HG02970 (cell line): ENCODE measurements around the gene CSF3.
"Not testable (repeated sequence)": the region's sequence is repeated elsewhere in the genome, so short reads cannot be mapped to it uniquely, and the experiment has no call there.

Experiments used
- ATAC-seq: cut with Tn5 transposase; IDR thresholded peaks from one replicate; pipeline ENCODE4 v1.9.1; 2021; ENCODE audit warnings: mild to moderate bottlenecking, moderate library complexity, moderate number of reproducible peaks; ENCODE audit not compliant: unreplicated experiment, low FRiP score

Gene CSF3

DNA sequence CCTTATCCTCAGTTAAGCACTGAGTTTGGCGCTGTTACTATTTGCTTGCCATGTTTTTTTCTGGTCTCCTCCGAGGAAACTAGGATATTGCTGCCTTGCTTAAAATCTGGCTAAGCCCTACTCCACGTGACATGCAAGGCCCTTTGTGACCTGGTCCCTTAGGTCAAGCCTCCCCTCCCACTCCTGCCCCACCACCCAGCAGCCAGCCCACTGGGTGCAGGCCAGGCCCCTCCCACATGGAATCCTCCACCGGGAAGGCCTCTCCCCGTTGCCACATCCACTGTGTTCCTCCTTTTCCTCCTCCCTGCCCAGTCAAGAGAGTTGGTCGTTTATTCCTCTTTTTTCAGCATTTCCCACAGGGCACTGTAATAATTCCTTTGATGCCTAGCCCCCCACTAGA, 18.4 kb upstream of the CSF3 start:
- no peak for ATAC-seq

DNA sequence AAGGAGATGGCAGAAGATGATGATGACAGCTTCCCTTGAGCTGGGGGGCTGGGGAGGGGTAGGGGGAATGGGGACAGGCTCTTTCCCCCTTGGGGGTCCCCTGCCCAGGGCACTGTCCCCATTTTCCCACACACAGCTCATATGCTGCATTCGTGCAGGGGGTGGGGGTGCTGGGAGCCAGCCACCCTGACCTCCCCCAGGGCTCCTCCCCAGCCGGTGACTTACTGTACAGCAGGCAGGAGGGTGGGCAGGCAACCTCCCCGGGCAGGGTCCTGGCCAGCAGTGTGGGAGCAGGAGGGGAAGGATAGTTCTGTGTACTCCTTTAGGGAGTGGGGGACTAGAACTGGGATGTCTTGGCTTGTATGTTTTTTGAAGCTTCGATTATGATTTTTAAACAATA, 17.7 kb upstream of the CSF3 start:
- no peak for ATAC-seq

DNA sequence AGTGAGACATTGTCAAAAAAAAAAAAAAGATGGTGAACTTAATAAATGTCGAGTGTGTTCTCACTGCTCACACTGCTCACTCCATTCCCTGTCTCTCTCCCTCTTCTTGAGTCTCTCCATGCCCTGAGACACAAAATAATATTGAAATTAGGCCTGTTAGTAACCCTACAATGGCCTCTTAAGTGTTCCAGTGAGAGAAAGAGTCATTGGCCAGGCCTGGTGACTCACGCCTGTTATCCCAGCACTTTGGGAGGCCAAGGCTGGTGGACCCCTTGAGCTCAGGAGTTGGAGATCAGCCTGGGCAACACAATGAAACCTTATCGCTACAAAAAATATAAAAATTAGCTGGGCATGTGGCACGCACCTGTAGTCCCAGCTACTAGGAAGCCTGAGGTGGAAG, 16.2 kb upstream of the CSF3 start:
- ATAC-seq: no peak

DNA sequence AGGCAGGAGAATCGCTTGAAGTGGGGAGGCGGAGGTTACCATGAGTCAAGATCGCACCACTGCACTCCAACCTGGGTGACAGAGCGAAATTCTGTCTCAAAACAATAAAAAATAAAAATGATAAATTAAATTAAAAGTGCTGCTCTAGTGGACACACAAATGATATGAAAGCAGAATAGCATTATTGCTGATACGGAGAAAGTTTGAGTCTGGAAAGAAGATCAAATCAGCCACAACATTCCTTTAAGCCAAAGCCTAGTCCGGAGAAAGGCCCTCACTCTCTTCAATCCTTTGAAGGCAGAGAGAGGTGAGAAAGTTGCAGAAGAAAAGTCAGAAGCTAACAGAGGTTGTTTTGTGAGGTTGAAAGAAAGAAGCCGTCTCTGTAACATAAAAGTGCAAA, 15.1 kb upstream of the CSF3 start:
- no peak for ATAC-seq

DNA sequence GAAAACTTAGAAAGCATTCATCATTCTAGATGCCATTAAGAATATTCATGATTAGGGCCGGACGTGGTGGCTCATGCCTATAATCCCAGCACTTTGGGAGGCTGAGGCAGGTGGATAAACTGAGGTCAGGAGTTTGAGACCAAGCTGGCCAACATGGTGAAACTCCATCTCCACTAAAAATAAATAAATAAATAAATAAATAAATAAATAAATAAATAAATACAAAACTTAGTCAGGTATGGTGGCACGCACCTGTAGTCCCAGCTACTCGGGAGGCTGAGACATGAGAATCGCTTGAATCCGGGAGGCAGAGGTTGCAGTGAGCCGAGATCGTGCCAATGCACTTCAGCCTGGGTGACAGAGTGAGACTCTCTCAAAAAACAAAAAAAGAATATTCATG, 13.9 kb upstream of the CSF3 start:
- ATAC-seq: not testable (repeated sequence)

DNA sequence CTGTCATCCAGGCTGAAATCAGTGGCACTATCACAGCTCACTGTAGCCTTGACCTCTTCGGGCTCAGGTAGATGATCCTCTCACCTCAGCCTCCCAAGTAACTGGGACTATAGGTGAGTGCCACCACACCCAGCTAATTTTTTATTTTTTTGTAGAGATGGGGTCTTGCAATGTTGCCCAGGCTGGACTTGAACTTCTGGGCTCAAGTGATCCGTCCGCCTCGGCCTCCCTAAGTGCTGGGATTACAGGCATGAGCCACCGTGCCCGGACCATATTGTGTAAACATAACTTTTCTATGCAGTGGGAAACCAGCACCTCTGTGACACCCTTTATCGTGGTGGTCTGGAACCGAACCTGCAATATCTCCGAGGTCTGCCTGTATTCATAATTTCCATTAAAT, 11.2 kb upstream of the CSF3 start:
- ATAC-seq: no peak

DNA sequence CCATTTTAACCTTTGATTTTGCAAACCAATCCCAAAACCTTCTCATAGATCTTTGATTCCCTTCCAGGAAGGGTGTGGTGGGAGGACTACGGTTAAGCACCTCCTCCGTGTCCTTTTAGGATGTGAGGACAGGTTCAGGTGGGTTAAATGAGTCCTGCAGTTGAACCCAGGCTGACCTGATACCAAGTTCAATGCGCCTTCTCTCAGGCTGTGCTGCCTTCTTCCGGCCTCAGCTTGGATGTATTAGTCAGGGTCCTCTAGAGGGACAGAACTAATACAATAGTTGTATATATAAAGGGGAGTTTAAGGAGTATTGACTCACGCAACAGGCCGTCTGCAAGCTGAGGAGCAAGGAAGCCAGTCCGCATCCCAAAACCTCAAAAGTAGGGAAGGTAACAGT, 10.5 kb upstream of the CSF3 start:
- ATAC-seq: no peak

DNA sequence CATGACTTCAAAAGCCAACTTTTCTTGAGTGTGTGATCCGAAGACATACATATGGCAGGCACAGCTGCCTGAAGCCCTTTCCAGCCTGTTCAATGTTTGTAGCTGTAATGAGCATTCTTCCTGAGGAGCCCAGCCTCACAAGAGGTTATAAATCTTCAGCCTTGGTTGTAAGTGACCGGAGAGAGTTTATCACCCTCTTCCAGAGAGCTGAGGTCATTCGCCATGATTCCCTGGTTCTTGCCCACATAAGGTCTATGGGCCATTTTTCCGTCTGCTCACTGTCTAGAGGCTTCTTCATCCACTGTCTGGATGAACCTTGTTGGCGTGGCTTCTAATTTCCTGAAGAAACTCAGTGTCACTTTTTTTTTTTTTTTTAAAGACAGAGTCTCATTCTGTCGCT, 9.7 kb upstream of the CSF3 start:
- no peak for ATAC-seq

DNA sequence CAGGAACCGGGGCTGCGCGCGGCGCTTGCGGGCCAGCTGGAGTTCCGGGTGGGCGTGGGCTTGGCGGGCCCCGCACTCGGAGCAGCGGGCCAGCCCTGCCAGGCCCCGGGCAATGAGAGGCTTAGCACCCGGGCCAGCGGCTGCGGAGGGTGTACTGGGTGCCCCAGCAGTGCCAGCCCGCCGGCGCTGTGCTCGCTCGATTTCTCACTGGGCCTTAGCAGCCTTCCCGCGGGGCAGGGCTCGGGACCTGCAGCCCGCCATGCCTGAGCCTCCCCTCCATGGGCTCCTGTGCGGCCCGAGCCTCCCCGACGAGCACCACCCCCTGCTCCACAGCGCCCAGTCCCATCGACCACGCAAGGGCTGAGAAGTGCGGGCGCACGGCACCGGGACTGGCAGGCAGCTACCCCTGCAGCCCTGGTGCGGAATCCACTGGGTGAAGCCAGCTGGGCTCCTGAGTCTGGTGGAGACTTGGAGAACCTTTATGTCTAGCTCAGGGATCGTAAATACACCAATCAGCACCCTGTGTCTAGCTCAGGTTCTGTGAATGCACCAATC, 4.2 kb upstream of the CSF3 start:
- not testable (repeated sequence) for ATAC-seq

DNA sequence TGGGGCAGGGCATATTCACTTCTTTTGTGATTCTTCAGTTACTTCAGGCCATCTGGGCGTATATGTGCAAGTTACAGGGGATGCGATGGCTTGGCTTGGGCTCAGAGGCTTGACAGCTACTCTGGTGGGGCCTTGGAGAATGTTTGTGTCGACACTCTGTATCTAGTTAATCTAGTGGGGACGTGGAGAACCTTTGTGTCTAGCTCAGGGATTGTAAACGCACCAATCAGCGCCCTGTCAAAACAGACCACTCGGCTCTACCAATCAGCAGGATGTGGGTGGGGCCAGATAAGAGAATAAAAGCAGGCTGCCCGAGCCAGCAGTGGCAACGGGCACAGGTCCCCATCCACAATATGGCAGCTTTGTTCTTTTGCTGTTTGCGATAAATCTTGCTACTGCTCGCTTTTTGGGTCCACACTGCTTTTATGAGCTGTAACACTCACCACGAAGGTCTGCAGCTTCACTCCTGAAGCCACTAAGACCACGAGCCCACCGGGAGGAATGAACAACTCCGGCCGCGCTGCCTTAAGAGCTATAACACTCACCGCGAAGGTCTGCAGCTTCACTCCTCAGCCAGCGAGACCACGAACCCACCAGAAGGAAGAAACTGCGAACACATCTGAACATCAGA, 3.1 kb upstream of the CSF3 start:
- ATAC-seq: not testable (repeated sequence)

DNA sequence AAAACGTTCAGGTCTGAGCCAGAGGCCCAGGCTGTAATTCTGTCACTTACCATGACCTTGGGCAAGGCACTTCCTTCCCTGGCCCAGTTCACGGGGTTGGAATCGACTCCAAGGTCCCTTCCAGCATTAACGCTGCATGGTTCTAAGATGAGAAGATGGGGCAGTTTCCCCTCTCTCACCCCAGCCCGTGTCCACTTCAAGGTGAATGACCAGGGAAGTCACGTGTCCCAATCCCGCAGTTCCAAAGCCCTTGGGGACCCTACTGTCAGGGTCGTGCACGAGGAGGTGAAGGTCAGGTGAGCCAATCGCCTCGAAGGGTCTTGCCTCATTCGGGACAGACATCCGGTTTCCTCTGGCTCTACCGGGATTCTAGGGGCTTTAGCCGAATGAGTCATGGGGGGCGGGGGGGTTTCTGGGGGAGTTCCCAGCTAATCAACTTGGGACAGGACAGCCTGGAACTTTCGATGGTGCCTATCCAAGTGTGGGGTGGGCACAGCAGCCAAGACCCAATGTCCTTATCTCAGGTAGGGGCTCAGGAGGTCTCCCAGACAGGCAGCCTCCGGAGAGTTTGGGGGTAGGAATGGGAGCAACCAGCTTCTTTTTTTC, 762 bp upstream of the CSF3 start:
- no peak for ATAC-seq

DNA sequence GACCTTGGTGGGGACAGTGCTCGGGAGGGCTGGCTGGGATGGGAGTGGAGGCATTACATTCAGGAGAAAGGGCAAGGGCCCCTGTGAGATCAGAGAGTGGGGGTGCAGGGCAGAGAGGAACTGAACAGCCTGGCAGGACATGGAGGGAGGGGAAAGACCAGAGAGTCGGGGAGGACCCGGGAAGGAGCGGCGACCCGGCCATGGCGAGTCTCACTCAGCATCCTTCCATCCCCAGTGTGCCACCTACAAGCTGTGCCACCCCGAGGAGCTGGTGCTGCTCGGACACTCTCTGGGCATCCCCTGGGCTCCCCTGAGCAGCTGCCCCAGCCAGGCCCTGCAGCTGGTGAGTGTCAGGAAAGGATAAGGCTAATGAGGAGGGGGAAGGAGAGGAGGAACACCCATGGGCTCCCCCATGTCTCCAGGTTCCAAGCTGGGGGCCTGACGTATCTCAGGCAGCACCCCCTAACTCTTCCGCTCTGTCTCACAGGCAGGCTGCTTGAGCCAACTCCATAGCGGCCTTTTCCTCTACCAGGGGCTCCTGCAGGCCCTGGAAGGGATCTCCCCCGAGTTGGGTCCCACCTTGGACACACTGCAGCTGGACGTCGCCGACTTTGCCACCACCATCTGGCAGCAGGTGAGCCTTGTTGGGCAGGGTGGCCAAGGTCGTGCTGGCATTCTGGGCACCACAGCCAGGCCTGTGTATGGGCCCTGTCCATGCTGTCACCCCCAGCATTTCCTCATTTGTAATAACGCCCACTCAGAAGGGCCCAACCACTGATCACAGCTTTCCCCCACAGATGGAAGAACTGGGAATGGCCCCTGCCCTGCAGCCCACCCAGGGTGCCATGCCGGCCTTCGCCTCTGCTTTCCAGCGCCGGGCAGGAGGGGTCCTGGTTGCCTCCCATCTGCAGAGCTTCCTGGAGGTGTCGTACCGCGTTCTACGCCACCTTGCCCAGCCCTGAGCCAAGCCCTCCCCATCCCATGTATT, 1.1 kb downstream of the CSF3 start:
- no peak for ATAC-seq

DNA sequence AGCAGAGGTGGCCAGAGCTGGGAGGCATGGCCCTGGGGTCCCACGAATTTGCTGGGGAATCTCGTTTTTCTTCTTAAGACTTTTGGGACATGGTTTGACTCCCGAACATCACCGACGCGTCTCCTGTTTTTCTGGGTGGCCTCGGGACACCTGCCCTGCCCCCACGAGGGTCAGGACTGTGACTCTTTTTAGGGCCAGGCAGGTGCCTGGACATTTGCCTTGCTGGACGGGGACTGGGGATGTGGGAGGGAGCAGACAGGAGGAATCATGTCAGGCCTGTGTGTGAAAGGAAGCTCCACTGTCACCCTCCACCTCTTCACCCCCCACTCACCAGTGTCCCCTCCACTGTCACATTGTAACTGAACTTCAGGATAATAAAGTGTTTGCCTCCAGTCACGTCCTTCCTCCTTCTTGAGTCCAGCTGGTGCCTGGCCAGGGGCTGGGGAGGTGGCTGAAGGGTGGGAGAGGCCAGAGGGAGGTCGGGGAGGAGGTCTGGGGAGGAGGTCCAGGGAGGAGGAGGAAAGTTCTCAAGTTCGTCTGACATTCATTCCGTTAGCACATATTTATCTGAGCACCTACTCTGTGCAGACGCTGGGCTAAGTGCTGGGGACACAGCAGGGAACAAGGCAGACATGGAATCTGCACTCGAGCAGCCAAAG, 2.3 kb downstream of the CSF3 start:
- no peak for ATAC-seq

DNA sequence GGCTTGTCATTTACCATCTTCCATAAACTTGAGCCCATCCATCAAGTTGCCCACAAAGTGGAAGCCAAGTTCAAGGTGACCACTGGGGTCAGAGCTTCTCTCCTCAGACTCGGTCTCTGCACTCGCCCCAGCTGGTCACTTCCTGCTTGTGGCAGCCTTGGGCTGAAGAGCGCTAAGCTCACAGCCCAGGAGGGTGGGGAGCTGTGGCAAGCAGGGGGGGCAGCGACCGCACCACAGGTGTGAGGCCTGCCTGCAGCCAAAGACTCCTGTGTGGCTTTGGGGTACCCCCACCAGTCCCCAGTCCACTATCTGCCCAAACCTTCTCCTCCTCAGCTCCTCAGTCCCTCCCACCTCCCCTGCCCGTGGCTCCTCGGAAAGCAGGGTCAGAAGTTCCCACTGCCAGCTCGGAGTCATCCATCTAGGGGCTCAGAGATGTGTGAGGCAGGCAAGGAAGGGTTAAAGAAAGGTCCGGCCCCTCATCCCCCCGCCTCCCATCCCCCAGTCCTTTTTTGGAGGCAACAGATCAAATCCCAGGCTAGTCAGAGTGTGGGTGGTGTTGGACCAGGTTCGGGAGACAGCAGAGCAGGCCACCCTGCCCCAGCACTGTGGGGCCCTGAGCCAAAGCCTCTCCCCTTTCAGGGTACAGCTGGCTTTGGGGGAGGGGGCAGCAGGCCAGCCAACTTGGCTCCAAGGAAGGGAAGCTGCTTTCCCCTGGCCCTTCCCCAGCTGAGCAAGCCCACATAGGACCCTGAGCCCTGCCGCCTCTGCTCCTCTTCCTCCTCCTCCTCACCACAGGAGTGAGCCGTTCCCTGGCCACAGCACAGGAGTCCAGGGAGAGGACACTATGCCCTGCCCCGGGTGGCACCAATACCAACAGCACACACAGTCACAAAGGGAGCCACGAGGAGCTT, 3.2 kb downstream of the CSF3 start:
- ATAC-seq: no peak

DNA sequence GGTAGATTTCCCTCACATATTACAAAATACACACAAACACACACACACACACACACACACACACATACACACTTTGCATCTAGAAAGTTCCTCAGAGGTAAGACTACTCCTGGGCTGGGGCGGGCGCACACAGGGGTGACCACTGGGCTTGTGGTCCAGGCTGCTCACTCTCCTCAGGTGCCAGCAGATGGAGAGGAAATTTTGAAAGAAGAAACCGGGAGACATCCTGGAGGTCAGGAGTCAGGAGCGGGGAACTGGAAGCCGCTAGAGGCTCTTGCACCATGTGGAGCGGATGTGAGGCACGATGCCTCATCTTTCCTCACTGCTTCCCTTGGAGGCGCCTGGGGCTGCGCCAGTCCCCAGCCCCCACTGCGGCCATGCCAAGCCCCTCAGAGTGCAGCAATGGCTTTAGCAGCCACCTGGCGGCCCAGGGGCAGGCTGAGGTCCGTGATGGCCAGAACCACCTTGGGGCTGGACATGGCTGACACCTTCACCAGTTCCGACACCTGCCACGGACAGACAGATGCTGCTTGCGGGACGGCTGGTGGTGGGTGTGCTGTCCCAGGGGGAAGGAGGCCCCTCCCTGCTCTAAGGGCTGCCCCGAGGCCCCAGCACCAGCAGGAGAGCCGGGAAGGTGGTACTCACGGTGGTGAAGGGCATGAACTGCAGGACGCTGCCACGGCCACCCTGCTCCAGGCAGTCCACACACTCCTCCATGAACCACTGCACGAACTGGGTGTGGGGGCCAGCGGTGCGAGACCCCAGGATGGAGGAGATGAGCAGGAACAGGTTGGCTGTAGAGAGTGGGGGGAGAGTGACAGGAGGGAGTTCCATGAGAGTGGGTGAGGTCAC, 4.1 kb downstream of the CSF3 start:
- ATAC-seq: no peak

DNA sequence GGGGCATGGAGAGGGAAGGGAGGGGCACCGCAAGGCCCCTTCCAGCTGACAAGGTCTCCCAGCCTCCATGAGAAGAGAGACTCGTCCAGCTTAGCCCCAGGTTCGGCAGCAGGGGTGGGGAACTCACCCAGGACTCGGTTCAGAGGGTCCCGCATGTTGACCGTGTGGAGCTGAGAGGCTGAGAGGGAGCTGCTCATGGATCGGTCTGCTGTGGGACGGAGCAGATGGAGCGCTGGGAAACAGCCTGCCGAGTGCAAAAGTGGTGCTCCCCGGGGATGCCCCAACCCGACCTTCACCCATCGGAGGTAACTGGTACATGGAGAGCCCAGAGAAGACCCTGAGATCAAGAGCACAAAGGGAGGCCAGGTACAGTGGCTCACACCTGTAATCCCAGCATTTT, 4.9 kb downstream of the CSF3 start:
- ATAC-seq: no peak

DNA sequence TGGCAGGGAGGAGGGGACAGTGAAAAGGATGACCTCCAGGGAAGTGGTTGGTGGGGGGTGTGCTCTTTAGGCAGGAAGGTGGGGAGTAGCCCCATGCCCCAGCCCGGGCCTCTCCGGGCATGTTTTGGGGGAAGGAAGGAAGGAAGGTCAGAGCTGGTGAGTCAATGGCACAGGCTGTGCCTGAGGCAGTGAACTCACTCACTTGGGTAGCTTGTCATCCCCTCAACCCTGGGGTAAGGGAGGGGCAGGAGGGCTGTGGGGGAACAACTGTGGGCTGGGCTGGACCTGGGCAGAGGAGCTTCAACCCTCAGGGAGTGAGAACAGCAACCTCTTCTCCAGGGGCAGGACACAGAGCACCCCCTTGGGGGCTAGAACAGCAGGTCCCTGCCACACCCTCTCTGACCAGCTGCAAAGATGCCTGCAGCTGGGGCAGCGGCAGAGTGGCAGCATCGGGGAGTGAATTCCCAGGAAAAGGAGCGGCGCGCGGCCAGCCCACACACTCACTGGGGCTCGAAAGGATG, 6.3 kb downstream of the CSF3 start:
- ATAC-seq: no peak

DNA sequence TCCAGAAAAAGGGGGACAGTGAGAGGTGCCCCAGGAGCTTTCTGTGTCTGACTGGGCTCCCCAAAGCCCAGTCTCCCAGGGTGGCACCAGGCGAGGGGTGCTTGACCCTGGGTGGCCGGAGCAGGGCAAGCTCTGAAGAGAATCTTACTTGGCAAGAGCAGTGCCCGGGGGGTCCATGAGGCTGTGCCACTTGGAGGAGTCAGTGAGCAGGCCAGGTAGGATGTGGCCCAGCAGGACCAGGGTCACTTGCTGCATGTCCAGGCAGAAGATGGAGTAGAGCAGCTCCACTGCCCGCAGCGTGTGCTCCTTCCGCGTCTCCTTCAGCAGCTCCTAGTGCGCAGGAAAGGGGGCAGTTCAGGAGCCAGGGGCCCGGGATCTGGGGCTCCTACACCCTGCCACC, 7.3 kb downstream of the CSF3 start:
- no peak for ATAC-seq
